ENCODE data around the gene PCLO. TPM values are rescaled to one million over a fixed set of nuclear protein-coding genes. Genes with fewer than 3 reads are reported as not detected.
A peak's percentile ranks its signal among the peaks of the same experiment; 100 is the strongest.

PCLO gene
- total RNA-seq = 2.9 TPM
- long read RNA-seq, partial matches to known transcripts = 1 of 1 reads
- long read RNA-seq, other reads (novel, unspliced or antisense) = 0 of 1 reads

GRCh38 chr7:83162402-83163256, at the start of gene PCLO:
PCLO (minus strand) TSS chr7:83162884; CDS start chr7:83162592, 292 bp downstream.
- intact Hi-C loops (cut with micrococcal nuclease) = no loop called here
- DNase-seq (peak; percentile 73), ATAC-seq (peak; percentile 99)

- no peak for DNase-seq
- intact Hi-C loops (cut with micrococcal nuclease) = no loop called here
- no peak for ATAC-seq
Measured at GRCh38 chr7:83211685-83212084, 49.0 kb upstream of the PCLO start.

- no peak for ATAC-seq
- intact Hi-C loops (cut with micrococcal nuclease) = no loop called here
- no peak for DNase-seq
Measured at GRCh38 chr7:83210479-83210878, 47.8 kb upstream of the PCLO start.

- intact Hi-C loops (cut with micrococcal nuclease) = loop anchor here (5.0 kb wide), 1 partner anchor 488 kb away; no protein-coding TSS in a partner anchor
Measured at GRCh38 chr7:83204715-83205114, 42.0 kb upstream of the PCLO start.

DNA sequence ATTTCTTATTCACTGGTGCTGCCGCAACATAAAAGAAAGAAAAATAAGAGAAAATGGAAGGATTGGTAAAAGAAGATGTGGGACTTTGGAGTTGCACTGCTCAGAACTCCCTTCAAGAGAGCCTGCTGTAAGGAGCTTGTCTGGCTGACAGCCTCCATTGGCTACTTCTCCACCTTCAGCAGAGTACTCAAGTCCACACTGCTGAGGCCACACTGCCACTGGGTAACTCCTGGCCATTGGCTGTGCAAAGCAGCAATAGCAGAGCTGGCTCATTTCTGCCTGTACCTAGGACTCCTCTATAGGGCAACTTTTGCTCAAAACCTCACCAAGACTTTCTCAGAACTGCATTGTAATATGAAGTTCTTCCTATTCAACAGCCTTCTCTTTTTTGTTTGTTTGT, 38.7 kb upstream of the PCLO start:
- DNase-seq (no peak), ATAC-seq (no peak)
- intact Hi-C loops (cut with micrococcal nuclease) = no loop called here

More at GRCh38 chr7:83204715-83205114, 42.0 kb upstream of the PCLO start:
- DNase-seq = no peak
- no peak for ATAC-seq

- DNase-seq (no peak), ATAC-seq (no peak)
- intact Hi-C loops (cut with micrococcal nuclease) = no loop called here
Measured at GRCh38 chr7:83190659-83191389, 28.1 kb upstream of the PCLO start.

- no peak for ATAC-seq
- intact Hi-C loops (cut with micrococcal nuclease) = no loop called here
- no peak for DNase-seq
Measured at GRCh38 chr7:83178796-83179195, 16.1 kb upstream of the PCLO start.

GRCh38 chr7:83178066-83178465, 15.4 kb upstream of the PCLO start:
- DNase-seq = no peak
- intact Hi-C loops (cut with micrococcal nuclease) = no loop called here
- no peak for ATAC-seq

- DNase-seq (no peak), ATAC-seq (no peak)
- intact Hi-C loops (cut with micrococcal nuclease) = no loop called here
Measured at GRCh38 chr7:83173664-83174063, 11.0 kb upstream of the PCLO start.

- intact Hi-C loops (cut with micrococcal nuclease) = no loop called here
- DNase-seq (no peak), ATAC-seq (no peak)
Measured at GRCh38 chr7:83166781-83167180, 4.1 kb upstream of the PCLO start.

GRCh38 chr7:83161899-83162401, 734 bp downstream of the PCLO start:
- peak; percentile 24 for ATAC-seq
- intact Hi-C loops (cut with micrococcal nuclease) = no loop called here
- DNase-seq = no peak

DNA sequence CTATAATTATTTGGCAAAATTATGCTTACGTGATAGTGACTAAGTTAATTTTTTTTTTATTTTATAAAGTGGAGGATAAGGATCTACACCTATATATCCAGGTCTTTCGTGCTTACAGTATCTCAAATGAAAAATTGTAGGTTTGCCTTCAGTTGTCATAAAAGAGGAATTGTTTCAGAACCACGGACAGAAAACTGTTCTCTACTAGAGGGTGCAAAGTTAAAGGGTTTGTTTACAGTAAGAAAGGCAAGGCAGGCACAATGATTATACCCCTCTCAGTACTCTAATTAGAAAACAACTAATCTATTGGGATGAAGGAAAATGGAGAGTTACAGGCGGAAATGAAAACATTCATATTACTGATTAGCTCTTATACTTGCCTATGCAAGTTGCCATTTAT, 1.5 kb downstream of the PCLO start:
- intact Hi-C loops (cut with micrococcal nuclease) = no loop called here
- no peak for ATAC-seq
- no peak for DNase-seq

- DNase-seq = no peak
- no peak for ATAC-seq
- intact Hi-C loops (cut with micrococcal nuclease) = no loop called here
Measured at GRCh38 chr7:83159731-83160130, 3.0 kb downstream of the PCLO start.

DNA sequence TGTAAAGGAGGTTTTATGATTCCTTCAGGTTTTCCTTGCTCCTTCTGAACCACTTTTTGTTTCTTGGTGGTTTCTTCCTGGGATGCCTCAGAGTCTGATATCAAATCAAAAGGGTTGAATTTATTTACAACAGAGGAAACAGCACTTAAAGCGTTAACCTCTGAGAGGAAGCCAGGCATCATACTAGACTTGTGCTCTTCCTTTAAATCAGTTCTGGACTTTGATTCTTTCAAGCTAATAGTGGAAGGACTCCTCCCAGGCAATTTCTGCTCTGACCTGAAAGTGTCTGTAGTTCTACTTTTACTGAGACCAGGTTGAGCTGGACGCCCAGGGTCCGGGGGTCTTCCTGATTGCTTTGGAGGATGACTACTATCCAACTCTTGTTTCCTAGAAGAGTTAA, 6.7 kb downstream of the PCLO start:
- ATAC-seq (no peak), DNase-seq (no peak)
- intact Hi-C loops (cut with micrococcal nuclease) = no loop called here

- DNase-seq = no peak
- ATAC-seq = no peak
- intact Hi-C loops (cut with micrococcal nuclease) = no loop called here
Measured at GRCh38 chr7:83155407-83155806, 7.3 kb downstream of the PCLO start.

DNA sequence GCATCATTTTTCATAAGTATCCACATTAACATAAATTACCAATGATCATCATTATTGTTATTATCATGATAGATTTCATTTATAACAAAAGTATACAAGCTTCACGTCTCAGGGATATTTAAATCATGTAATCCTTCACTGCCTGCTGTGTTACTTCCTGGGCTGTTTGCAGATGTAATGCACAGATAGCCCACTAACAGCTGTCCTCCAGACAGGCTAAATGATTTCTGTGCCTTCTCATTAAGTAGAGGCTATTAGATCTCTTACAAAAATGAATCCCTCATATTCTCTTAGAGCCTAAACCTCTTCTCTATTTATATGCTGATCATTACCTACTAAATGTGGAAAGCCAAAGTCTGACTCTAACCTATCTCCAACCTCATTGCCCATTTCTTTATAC, 9.3 kb downstream of the PCLO start:
- intact Hi-C loops (cut with micrococcal nuclease) = no loop called here
- DNase-seq = no peak
- no peak for ATAC-seq

DNA sequence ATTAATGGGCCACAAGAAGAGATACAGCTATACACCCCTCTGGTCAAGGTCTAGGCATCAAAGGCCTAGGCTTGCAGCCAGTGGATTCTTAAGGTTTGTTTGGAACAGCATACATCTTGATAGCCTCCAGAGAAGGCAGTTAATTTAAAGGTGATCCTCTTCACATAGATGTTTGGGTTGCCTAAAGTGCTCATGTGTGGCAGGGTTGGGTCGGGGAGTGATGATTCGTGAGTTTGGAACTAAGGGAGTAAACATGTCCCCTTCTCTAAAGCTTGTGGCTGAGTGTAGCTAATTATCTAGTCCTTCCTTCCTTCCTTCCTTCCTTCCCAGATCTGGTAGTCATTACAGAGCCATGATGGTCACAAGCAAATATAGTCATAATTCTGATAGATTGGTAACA, 12.4 kb downstream of the PCLO start:
- DNase-seq (no peak), ATAC-seq (no peak)
- intact Hi-C loops (cut with micrococcal nuclease) = no loop called here

DNA sequence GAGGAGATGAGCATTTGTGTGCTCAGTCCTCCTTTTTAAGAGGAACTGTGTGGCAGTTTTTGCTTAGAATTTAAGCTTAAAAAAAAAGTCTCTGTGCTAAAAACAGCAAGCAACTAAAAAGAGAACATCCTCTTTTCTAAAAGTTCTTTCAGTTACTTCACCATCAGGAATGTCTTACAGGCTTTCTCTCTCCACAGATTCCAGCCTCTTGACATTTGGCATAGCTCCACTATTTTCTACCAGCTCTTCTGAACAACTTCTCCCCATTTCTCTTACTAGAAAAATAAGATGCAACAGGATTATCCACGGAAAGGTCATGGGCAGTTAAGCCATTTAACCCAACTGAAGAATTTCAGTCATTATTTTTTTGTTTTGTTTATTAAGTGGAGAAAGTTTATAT, 13.2 kb downstream of the PCLO start:
- intact Hi-C loops (cut with micrococcal nuclease) = no loop called here
- ATAC-seq (no peak), DNase-seq (no peak)

DNA sequence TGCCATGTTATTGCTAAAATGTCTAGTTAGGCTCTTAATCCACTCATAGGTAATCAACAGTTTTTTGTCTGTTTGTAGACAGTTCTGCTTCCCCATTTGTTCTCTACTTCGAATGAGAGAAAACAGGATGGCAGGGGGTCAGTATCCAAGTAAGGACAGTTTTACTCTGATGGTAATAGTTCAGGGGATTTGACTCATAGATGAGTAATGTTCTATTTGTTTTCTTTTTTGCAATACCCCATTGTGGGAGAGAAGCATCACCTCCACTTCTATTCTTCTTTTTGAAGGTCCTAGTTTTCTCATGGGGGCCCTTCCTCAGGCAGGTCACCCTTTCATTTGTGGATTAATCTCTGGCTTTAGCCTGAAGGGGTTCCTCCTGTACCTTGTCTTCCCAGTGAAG, 13.9 kb downstream of the PCLO start:
- DNase-seq = no peak
- intact Hi-C loops (cut with micrococcal nuclease) = no loop called here
- ATAC-seq = no peak

- DNase-seq (no peak), ATAC-seq (no peak)
- intact Hi-C loops (cut with micrococcal nuclease) = no loop called here
Measured at GRCh38 chr7:83143107-83143506, 19.6 kb downstream of the PCLO start.
